Measurements from ENCODE around the gene TMEM182.

- no peak for TF ChIP-seq IRF1 (CRISPR knock-in tag; IDR thresholded peaks at IDR 0.05; ENCODE audit: borderline replicate concordance)
- no peak for TF ChIP-seq EP300 (IDR thresholded peaks at IDR 0.05; ENCODE audit: low read length)
- no peak for TF ChIP-seq KDM1A (IDR thresholded peaks at IDR 0.05)
- TF ChIP-seq MNT (conservative IDR thresholded peaks at IDR 0.05) = no peak
- TF ChIP-seq TAF9B (IDR thresholded peaks at IDR 0.05; ENCODE audit: partially characterized antibody) = no peak
- no peak for TF ChIP-seq UBTF (IDR thresholded peaks at IDR 0.05; ENCODE audit: borderline replicate concordance in 1 of 2, low read depth in 2 of 2, low read length in 2 of 2)
- TF ChIP-seq CTCF (IDR thresholded peaks at IDR 0.05 in 2 of 3, conservative IDR thresholded peaks at IDR 0.05 in 1 of 3; ENCODE audit: insufficient read depth in 2 of 3, low read depth in 1 of 3, low read length in 3 of 3) = no peak
- no peak for TF ChIP-seq SMC3 (conservative IDR thresholded peaks at IDR 0.05; ENCODE audit: insufficient read depth, low read depth, low read length)
- TF ChIP-seq ZNF77 (CRISPR knock-in tag; IDR thresholded peaks at IDR 0.05) = no peak
- TF ChIP-seq POLR2A (conservative IDR thresholded peaks at IDR 0.05) = no peak
- TF ChIP-seq MAZ (CRISPR knock-in tag; conservative IDR thresholded peaks at IDR 0.05 in 1 of 2, IDR thresholded peaks at IDR 0.05 in 1 of 2) = no peak
- no peak for TF ChIP-seq ZNF217 (CRISPR knock-in tag; IDR thresholded peaks at IDR 0.05)
Measured at GRCh38 chr2:102792568-102793208, 30.9 kb downstream of the TMEM182 start.

All from K562 (cell line).